Epithelial cell of esophagus (primary cell): ENCODE measurements around the gene DPH6.
"Not testable (repeated sequence)": the region's sequence is repeated elsewhere in the genome, so short reads cannot be mapped to it uniquely, and the experiment has no call there.

Experiments
- DNase-seq: peaks from one replicate; pipeline ENCODE4 v3.0.0; 2010; ENCODE audit warnings: low read depth
- H3K4me3 ChIP-seq: 2 replicates; pipeline ENCODE4 v1.5.1; 2011; ENCODE audit warnings: mild to moderate bottlenecking, low read length, control low read depth
- TF ChIP-seq, protein P1 (sequence below): IDR thresholded peaks from 2 replicates; pipeline ENCODE4 v1.5.1; 2011; ENCODE audit warnings: low read depth, mild to moderate bottlenecking, low read length, control low read depth, inconsistent platforms; ENCODE audit not compliant: insufficient read depth; ENCODE audit errors: missing control alignments

The DPH6 gene

DNA sequence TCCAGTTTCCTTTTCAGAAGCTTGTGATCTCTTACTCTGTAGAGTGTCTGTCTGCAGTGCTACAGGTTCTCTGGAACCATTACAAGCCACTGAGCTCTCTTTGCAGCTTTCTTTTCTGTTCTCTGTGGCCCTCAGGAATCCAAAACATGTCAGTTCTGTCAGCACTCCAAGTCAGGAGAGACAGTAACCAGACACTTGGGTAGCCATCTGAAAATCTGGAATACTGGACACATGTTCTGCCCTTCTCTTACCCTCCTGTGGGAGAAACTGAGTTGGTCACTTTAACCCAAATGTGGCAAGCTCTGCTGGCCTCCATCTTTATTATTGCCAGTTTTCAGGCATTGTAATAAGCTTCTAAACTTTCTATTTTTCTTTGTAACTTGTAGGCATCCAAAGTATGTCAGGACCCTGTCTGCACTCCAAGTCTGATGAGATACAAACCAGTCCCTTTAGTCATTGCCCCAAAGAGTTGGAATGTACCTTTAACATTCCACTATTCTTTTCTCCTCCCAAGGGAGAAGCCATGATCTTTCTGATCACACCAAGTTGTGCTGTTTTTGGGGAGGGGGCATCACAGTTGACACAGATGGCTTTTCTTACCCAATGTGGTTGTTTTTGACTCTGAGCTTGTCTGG is 183.7 kb downstream of the DPH6 start:
- TF ChIP-seq, protein P1, sequence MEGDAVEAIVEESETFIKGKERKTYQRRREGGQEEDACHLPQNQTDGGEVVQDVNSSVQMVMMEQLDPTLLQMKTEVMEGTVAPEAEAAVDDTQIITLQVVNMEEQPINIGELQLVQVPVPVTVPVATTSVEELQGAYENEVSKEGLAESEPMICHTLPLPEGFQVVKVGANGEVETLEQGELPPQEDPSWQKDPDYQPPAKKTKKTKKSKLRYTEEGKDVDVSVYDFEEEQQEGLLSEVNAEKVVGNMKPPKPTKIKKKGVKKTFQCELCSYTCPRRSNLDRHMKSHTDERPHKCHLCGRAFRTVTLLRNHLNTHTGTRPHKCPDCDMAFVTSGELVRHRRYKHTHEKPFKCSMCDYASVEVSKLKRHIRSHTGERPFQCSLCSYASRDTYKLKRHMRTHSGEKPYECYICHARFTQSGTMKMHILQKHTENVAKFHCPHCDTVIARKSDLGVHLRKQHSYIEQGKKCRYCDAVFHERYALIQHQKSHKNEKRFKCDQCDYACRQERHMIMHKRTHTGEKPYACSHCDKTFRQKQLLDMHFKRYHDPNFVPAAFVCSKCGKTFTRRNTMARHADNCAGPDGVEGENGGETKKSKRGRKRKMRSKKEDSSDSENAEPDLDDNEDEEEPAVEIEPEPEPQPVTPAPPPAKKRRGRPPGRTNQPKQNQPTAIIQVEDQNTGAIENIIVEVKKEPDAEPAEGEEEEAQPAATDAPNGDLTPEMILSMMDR, result no peak
- H3K4me3 ChIP-seq, result no peak overlapping the region
- no peak for DNase-seq

DNA sequence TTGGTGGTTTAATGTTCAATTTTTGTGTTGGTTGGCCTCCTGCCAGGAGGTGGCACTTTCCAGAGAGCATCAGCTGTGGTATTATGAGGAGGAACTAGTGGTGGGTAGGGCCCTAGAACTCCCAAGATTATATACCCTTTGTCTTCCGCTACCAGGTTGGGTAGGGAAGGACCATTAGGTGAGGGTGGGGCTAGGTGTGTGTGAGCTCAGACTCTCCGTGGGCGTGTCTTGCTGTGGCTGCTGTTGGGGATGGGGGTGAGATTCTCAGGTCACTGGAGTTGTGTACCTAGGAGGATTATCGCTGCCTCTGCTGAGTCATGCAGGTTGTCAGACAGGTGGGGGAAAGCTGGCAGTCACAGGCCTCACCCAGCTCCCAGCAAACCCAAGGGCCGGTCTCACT is 187.1 kb downstream of the DPH6 start:
- TF ChIP-seq, protein P1, result no peak
- no peak overlapping the region for H3K4me3 ChIP-seq
- no peak for DNase-seq

DNA sequence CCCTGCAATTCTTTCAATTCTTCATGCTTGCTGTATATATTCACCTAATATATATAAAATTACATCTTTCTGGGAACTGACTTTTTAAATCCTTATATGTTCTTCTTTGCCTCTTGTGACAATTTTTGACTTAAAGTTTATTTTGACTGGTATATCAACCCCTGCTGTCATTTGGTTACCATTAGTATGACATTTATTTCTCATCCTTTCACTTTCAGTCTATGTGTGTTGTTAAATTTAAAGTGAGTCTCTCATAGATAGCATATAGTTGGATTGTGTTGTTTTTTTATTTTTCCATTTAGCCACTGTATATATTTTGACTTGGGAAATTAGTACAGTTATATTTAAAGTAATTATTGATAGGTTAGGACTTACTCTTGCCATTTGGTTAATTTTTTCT is 194.9 kb downstream of the DPH6 start:
- DNase-seq, result no peak
- TF ChIP-seq, protein P1, result no peak
- H3K4me3 ChIP-seq, result no peak overlapping the region

DNA sequence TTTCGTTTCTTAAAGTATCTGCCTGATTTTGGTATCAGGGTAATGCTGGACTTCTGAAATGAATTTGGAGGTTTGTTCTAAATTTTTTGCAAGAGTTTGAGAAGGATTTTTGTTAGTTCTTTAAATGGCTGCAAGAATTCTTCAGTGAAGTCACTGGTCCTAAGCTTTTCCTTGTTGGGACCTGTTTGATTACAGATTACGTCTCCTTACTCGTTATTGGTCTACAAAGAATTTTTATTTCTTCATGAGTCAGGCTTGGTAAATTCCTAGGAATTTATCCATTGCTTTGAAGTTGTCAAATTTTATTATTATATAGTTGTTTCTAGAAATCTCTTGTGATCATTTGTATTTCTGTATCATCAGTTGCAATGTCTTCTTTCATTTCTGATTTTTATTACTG is 196.0 kb downstream of the DPH6 start:
- no peak overlapping the region for H3K4me3 ChIP-seq
- peak; percentile 57 for DNase-seq
- TF ChIP-seq, protein P1, result no peak

DNA sequence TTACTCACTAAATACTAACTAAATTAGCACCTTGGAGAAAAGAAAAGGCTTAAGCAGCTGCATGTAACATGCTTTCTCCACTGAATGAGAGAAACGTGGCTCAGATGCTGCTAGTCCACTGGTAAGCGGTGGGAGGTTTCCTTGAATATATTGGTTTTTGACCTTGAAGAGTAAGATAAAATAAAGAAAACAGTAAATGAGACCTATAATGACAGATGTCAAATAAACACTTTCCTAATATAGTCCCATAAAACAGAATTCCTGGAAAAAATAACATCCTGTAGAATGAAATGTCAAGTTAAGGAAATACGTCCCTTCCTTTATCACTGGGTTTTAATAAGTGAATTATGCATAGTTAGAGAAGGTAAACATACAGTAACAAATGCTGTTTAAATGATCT is 215.0 kb downstream of the DPH6 start:
- DNase-seq, result no peak
- TF ChIP-seq, protein P1, result no peak
- no peak overlapping the region for H3K4me3 ChIP-seq

DNA sequence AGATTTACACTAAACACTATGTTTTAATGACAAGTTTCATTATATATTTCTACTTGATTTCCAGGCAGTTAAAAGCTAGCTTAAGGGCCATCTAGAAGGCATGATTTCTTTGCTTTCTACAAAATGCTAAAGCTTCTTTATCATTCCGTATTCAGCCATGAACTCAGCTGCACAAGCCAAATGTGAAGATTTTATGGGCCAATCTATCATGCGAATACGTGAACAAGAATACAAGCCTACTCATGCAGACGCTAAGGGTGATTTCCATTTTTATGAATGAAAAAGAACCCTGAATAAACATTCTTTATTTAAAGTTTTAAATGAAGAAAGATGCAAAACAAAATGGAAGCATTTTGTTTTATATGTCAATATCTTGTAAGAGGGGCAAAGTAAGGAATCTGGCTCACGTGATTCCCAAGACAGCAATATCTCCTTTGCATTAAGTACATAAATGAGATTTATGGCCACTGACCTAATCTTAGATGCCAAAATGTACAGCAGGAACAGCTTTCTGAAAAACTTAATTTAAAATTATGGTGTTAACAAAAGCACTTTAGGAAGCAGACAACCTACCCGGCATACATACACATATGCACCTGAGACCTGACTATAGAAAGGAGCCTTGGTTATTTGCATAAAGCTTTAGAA is 215.8 kb downstream of the DPH6 start:
- H3K4me3 ChIP-seq, result no peak overlapping the region
- TF ChIP-seq, protein P1, result no peak
- no peak for DNase-seq

DNA sequence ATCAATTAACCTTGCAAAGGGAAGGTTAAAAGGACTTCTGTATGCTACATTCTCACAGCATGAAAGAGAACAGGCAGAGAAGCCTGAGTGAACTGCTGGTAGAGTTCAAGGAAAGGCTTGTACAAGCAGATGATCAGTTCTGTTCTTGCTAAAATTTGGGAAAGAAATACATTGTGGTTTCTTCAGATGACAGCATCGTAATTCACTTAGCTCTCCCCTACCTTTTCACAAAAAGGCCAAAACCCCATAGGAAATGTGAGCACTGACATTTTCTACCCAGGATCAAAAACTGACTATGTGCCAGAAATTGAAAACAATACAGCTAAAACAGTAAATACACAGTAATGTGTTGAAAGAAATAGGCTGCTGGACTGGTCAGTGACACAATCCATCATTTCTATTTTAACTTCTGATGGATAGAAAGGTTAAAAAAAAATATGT is 216.4 kb downstream of the DPH6 start:
- TF ChIP-seq, protein P1, result no peak
- no peak for DNase-seq
- no peak overlapping the region for H3K4me3 ChIP-seq

DNA sequence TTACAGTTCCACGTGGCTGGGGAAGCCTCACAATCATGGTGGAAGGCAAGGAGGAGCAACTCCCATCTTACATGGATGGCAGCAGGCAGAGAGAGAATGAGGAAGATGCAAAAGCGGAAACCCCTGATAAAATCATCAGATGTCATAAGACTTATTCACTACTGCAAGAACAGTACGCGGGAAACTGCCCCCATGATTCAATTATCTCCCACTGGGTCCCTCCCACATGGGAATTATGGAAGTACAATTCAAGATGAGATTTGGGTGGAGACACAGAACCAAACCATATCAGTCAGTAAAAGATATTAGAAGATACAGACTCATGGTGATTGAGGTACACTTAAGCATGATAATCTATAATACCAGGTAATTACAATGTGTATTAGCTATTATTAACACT is 217.1 kb downstream of the DPH6 start:
- not testable (repeated sequence) for DNase-seq

More for the DNA sequence above, 217.1 kb downstream of the DPH6 start:
- not testable (repeated sequence) for H3K4me3 ChIP-seq
